ENCODE data around the gene NUP43.
"Not testable (repeated sequence)": the region's sequence is repeated elsewhere in the genome, so short reads cannot be mapped to it uniquely, and the experiment has no call there.

The NUP43 gene

DNA sequence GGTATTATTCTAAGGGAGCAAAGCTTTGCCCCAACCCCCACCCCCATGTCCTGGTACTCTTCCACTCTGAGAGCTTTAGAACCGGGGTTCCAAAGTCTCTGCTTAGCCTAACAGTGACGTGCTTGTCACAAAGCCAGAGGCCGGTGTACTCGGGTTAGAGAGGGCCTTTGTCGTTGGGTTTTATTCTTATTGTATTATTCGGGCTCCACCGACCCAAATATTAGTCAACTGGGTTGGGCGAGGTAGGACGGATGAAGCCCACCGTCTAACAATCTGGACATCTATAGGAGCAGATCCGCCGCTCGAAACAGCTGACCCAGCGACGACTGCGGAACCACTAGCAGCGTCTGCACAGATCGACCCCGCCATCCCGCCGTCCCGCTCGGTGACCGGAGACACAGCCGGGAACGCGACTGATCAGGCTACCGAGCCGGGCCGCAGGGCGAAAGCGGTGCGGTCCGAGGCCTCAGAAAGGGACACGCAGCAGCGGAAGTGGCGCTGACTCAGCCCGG is 2.8 kb upstream of the NUP43 start:
- not testable (repeated sequence) for DNase-seq (ENCODE audit: low read depth in 3 of 3)

DNA sequence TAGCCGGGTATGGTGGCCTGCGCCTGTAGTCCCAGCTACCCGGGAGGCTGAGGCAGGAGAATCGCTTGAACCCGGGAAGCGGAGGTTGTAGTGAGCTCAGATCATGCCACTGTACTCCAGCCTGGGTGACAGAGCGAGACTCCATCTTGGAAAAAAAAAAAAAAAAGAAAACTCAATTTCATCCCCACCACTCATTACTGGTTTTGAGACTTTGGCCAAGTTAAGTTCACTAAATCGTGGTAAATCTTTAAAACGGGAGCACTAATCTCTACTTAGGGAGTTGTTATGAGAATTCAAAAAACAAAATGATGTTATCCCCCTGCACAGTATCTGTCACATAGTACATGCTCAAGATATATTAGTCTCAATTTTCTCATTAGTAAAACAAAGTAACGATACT is 1.1 kb downstream of the NUP43 start:
- not testable (repeated sequence) for DNase-seq (ENCODE audit: low read depth in 3 of 3)

DNA sequence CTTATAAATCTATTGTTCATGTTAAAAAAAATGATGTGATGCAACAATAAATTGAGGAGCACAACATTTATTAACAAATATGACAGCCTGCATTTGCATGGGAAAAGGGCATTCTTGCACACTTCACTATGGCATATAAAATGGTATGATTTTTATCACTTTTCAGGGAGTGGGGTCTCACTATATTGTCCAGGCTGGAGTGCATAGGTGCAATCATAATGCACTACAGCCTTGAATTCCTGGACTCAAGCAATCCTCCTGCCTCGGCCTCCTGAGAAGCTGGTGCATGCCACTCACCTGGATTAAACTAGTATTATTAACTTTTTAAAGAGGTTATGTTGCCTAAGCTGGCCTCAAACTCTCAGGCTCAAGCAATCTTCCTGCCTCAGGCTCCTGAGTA is 11.4 kb downstream of the NUP43 start:
- no peak for DNase-seq (ENCODE audit: low read depth in 3 of 3)

DNA sequence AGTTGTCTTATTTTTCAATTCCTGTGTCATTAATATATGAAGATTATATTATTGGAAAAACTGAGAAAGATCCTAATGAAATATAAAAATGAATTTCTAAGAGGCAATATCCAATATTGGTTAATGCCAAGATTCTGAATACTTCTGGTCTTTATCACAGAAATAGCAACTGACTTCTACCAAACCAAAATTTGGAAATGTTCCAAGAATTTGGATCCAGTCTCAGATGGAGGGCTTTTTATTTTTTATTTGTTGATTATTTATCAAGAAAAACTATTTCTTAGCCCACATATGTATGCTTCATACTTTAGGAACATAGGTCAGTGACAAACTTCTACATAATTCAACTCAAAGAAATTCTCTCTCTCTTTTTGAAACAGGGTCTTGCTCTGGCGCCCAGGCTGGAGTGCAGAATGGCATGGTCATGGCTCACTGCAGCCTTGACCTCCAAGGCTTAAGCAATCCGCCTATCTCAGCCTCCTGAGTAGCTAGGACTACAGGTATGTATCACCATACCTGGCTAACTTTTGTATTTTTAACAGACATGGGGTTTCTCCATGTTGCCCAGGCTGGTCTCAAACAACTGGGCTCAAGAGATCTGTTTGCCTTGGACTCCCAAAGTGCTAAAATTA is 13.1 kb downstream of the NUP43 start:
- DNase-seq (ENCODE audit: low read depth in 3 of 3): no peak

DNA sequence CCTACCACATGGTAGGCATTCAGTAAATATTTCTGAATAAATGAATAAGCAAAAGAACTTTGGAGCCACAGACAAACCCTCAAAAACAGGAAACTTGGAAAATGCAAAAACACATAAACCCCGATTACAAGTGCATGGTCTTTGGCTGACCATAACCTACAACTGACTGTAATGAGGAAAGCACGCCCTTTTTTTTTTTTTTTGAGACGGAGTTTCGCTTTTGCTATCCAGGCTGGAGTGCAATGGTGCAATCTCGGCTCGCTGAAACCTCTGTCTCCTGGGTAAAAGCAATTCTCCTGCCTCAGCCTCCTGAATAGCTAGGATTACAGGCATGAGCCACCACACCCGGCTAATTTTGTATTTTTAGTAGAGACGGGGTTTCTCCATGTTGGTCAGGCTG is 16.5 kb downstream of the NUP43 start:
- no peak for DNase-seq (ENCODE audit: low read depth in 3 of 3)

DNA sequence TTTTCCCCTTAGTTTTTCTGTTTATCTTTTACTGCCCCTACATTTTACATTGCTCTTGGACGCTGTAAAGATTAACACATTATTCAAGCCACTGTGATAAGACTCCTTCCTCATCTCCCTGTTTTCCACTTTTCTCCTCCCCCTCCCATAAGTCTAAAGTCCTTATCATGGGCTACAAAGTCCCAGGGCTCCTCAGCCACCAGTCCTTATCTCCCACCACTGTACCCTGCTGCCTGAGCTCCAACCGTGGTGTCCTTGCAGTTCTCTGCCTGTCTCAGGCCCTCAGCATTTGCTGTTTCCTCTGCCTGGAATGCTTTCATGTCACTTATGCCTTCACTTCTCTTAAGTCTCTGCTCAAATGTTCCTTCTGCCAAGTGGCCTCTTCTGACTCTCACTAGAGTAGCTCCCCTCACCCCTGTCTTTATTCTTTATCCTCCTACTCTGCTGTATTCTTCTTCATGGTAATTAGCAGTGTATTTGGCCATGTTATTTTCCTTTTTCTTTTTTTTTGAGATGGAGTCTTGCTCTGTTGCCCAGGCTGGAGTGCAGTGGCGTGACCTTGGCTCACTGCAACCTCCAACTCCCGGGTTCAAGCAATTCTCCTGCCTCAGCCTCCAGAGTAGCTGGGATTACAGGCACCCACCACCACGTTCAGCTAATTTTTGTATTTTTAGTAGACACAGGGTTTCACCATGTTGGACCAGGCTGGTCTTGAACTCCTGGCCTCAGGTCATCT is 17.7 kb downstream of the NUP43 start:
- DNase-seq (ENCODE audit: low read depth in 3 of 3): no peak

DNA sequence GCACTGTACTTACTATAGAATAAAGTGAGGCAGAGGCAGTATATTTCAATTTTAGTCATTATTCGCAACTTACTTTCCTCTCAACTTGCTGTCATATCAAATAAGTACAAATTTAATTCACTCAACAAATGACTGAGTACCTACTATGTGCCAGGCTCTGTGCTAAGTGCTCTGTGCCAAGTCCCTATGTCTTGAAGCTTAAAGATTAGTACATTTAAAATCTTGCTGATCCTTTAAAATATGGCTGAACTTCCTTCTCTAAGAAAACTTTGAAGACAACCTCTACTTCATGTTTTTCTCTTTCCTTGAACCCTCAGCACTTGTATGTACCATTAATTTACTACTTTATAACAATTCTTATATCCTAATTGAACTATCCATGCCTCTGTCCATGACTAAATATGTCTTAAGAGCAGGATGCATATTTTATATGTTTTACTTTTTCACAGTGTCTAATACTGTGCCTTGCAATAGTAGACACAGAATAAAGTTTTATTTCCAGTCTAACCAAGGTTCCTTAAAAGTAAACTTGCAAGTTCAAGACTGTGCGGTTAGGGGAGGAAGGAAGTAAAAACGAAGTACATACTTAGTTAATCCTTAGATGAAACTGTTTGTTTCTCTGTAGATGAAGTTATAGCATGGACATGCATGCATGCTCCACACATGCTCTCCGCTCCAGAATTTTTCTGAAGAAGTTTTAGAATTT is 18.4 kb downstream of the NUP43 start:
- no peak for DNase-seq (ENCODE audit: low read depth in 3 of 3)

DNA sequence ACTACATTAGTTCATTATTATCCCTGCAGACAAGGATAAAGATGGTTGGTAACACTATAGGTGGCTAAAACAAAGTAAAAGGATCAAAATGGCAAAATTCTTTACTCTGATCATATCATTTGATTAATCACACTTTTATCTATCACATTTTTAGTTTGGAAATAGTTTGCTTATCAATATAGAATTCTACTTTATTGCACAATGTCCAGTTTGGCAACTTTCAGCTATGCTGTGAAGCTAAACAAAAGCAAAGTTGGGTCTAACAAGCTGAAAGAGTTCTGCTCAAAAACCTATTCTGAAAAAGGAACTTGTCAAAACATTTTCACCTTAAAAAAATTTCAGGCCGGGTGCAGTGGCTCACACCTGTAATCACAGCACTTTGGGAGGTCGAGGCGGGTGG is 20.5 kb downstream of the NUP43 start:
- no peak for DNase-seq (ENCODE audit: low read depth in 3 of 3)

DNA sequence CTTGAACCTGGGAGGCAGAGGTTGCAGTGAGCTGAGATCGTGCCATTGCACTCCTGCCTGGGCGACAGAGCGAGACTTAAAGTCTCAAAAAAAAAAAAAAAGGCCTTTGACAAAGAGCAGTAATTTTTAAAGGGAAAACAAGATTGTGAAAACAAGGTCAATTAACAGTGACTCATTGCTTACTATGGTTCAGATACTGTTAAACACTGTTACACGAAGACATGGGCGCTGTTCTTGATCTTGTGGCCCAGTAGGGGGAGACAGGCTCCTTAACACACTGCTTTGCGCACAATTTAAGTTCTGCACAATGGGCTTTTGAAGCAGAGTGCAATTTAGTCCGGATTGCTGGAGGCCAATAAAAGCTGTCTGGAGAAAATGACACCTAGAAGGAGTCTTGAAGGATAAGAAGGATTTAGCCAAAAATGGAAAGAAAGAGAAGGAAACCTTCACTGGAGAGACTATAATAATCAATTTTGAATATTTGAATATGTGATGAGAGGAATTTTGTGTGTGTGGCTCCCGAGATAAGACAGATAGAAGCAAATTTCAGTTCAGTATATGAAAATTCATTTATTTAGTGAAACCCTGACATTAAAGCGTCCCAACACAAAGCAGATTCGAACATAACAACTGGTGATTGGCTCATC is 22.4 kb downstream of the NUP43 start:
- peak in 1 of 3 experiments; percentile 18 for DNase-seq (ENCODE audit: low read depth in 3 of 3)

DNA sequence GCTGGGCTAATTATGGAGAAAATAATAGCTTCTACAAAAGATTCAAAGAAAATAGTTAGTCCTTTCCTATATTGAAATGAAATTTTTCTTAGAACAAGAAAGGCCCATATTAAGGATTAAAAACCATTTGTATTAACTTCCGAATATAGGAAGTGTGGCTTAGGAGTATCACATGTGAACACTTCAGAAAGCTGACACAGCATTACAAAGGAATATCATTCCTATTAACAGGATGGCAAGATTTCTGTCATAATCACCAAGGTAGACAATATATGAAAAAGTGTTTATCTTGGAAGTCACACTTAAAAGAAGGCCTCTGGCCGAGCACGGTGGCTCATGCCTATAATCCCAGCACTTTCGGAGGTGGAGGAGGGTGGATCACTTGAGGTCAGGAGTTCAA is 23.1 kb downstream of the NUP43 start:
- DNase-seq (ENCODE audit: low read depth in 3 of 3): no peak

DNA sequence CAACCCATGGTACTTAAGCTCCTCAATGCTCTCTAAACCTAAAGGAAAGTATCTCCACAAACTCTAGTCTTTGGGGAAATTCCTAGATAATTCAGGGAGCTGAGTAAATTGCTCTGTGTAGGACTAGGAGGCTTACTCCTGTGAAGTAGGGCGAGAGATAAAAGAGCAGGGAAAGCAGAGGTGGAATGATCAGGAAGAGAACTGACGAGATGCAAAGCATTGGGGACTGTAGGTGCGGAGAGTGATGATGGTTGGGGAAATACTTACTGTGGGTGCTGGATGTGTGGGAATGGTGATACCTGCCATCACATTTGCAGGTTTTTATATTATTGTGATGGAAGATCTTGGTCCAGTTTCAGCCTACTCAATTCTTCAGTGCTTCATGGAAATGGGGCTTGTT is 26.8 kb downstream of the NUP43 start:
- no peak for DNase-seq (ENCODE audit: low read depth in 3 of 3)

DNA sequence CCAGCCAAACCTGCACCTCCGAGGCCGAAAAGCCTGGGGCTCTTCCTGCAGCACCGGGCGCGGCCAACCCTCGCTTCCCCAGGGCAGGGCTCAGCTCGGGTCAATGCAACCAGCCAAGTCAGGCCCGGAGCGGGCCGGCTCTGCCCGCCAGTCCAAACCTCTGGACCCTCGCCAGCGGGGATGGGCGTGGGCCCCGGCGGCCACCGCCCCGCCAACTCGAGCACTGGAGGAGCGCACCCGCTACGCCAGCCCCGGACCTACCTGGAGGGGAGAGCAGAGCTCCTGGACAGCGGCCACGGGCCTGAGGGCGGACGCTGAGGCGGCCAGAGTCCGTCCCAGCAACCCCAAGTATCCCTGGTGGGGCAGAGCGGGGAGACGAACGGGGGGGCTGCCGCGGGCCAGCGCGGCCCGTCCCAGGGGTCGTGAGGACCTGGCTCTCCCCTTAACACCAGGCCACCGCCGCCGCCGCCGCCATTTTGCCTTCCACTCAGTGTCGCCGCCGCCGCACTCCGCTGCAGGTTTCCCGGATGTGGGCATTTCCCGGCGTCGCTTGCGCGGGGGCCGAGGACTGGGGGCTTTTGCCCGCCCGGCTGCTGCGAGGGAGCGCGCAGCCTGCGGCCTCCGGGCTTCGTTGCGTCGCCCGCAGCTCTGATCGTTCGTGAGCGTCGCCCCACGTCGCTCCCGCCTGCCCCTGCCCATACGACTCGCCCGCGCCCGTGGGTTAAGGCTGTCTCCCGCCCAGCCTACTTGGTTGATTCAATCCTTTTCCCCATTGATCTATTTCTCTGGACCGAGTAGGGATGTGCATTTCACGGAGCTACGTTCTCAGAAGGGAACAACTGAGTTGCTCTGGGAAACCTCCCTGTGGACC is 28.5 kb downstream of the NUP43 start, which contains the start of gene LATS1:
Gene LATS1 (minus strand): TSS at position 514 of the 871 bp plus-strand sequence. CDS start 15,975 bp downstream, outside the sequence.
- peak; percentile 85 to 88 (median 86) for DNase-seq (ENCODE audit: low read depth in 3 of 3)

DNA sequence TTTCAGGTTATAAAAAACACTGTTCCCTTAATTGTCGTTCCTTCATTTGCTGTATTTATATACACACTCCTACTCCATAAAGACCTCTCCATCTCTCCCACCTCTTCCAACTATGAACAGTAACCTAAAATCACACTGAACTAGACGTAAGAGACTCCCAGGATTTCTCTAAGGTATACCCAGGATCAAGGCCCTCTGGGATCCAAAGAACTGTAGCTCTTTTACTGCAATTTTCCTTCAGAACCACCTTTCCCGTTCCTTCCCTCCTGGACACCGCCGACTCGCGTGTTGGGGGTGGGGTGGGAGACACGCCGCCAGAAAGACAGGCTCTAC is 29.1 kb downstream of the NUP43 start:
- no peak for DNase-seq (ENCODE audit: low read depth in 3 of 3)

DNA sequence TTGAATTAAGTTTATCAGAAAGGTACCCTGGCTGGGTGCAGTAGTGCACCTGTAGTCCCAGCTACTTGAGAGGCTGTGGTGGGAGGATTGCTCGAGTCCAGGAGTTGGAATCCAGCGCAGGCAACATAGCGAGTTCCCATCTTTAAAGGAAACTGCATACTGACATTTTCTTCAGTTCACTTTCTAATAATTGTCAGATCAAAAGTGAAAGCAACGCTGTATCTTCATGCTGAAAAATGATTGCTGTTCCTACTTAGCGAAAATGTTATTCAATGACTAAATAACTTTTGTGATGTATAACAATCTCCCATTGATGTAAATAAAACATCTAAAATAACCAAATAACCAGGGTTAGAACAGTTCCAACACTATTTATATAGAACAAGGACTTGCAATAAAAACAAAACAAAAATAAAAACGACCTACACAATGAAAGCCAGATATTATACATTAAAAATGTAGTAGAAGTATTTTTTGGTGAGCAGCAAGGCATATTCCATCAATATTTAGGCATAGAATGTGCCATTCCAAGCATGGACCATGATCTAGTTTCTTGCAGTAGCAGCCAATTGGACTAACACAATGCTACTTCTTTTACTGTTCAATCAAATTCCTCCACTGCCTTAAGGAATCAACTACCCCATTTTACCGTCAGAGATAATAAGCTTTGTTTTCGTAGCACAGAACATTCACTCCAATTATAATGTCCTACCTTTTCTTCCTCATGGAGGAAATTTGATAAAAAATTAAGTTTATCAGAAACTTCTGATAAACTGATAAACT is 30.0 kb downstream of the NUP43 start:
- no peak for DNase-seq (ENCODE audit: low read depth in 3 of 3)

DNA sequence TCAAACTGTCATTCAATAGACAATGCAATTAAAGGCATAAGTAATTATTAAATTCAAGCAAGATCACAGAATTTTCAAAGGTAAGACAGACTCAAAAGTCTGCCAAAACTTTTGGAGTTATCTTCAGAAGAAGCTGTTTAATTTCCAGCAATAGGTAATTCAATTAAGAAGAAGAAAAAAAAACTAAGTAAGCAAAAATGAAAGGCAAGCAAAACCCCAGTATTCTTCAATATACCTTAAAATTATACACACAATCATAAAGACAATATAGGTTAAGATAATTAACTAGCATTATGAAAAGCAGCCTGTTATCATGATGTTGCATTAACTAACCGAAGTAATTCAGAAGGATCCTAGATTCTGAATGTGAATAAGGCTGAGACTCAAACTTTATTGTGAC is 31.9 kb downstream of the NUP43 start:
- DNase-seq (ENCODE audit: low read depth in 3 of 3): no peak

DNA sequence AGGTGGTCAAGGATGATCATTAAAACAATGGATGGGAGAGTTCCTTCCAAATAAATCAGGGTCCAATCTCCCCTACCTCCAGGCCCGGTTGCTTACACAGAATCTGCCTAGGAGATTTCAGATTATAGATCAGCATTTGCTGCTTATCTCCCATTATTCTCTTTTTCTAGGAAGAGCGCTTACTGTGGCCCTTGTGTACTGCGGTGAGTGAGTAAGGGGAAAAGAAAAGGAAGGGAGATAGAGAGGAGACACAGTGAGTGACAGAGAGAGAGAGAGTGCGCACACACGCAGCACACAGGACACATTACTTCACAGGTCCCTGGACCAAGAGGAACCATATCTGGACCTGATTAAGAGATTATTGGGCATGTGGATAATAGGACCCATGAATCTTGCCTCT is 34.6 kb downstream of the NUP43 start:
- no peak for DNase-seq (ENCODE audit: low read depth in 3 of 3)

DNA sequence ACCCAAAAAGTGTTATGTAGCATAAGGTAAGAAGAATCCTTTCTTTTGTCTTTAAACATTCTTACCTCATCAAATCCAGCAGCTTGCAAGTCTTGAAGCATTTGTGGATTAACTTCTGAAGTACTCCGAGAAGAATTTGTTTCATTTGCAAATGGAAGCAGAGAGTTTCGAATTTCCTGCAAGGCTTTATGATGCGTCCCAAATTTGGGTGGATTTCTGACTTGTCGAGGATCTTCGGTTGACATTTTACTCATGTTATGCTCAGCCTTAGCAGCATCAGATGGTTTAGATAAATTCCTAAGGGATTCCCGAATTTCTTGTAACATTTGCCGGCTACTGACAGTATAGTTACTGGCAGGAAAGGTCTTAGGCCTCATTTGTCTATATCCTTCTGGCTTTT is 44.6 kb downstream of the NUP43 start:
- DNase-seq (ENCODE audit: low read depth in 3 of 3): no peak

DNA sequence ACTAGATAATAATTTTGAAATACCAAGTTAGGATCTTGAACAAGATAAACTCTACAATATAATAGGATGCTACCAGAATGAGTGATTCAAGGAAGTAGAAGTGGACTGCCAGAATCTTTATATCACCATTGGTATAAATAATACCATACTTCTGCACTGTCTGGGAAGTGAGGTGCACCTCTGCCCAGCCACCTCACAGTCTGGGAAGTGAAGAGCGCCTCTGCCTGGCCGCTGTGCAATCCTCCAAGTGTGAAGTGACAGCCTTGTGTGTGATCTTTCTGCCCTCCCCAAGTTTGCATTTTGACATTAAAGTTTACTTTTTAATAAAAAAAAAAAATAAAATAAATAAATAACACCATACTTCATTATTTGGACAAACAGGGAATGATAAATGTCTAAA is 47.2 kb downstream of the NUP43 start:
- DNase-seq (ENCODE audit: low read depth in 3 of 3): no peak

DNA sequence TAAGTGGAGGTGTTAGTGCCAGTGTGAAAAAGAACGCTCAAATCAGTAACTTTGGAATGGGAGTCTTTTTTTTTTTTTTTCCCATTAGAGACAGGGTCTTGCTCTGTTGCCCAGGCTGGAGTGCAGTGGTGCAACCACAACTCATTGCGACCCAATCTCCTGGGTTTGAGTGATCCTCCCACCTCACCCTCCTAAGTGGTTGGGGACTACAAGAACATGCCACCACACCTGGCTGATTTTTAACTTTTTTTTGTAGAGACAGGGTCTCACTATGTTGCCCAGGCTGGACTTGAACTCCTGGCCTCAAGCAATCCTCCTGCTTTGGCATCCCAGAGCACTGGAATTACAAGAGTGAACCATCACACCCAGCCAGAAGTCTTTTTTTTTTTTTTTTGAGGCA is 48.2 kb downstream of the NUP43 start:
- DNase-seq (ENCODE audit: low read depth in 3 of 3): no peak

DNA sequence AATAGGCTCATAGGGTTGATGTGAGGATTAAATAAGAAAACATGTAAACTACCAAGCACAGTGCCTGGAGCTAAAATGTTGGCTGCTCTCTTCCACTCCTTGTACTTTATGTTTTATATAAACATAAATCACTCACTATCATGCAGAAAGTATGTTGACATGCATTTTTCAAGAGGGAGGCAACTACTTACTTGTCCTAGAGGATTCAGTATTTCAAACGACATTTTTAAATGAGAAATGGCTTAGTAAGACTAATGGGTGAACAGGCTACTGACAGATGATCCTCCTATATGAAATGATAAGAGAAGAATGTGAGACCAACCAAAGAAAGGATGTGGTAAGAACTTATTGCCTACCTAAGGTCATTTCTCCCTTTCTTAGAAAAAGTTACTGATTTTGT is 49.4 kb downstream of the NUP43 start:
- no peak for DNase-seq (ENCODE audit: low read depth in 3 of 3)

DNA sequence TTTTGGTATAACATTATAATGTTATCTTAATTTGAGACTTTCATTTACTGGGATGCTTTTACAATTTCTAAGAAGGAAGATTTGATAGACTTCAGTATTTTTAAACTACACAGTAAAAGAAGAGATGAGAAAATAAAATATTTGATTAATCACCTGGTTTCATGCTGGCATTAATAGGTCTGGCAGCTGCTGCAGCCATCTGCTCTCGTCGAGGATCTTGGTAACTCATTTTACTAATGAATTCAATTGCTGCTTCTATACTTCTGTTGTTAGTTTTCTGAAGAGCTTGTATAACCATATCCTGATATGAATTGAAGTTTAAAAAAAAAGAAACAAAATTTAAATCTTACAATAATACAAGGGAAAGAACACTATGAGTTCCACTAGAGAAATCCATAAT is 51.4 kb downstream of the NUP43 start:
- DNase-seq (ENCODE audit: low read depth in 3 of 3): no peak
